Cardiac septum (tissue), 1 donor: ENCODE data around the gene AKR1C2. TPM values are rescaled to one million over a fixed set of nuclear protein-coding genes. Genes with fewer than 3 reads are reported as not detected.
"Not testable (repeated sequence)": the region's sequence is repeated elsewhere in the genome, so short reads cannot be mapped to it uniquely, and the experiment has no call there.

Experiments used
- DNase-seq: peaks from one replicate; pipeline ENCODE4 v3.0.0-alpha.2; 2020; ENCODE audit warnings: low spot score
- intact Hi-C: fragments of 100-400 bp; cut with DNase I; formaldehyde crosslinking; loops from one replicate; pipeline ENCODE4 v1.14.0; 2022
- total RNA-seq: library from RNA; stranded (reverse); fragmentation: NEBNext Ultra II Directional; extraction: Animal tissue kit (Norgen Biotek cat#: 25700); gene quantifications from one replicate; pipeline ENCODE4 v1.2.1, GENCODE V29; 2021
- donor health status: DM: no; HTN: no; CAD: no.

Gene AKR1C2
- total RNA-seq, 1 donor from 2014 or later, result 8.5 TPM

- intact Hi-C loops, result no loop called here
- DNase-seq, result no peak
Observed at GRCh38 chr10:4998671-4999070, 5.0 kb downstream of the AKR1C2 start.

GRCh38 chr10:4994260-4994659, 9.4 kb downstream of the AKR1C2 start:
- intact Hi-C loops, DNase-seq: not testable (repeated sequence)

DNA sequence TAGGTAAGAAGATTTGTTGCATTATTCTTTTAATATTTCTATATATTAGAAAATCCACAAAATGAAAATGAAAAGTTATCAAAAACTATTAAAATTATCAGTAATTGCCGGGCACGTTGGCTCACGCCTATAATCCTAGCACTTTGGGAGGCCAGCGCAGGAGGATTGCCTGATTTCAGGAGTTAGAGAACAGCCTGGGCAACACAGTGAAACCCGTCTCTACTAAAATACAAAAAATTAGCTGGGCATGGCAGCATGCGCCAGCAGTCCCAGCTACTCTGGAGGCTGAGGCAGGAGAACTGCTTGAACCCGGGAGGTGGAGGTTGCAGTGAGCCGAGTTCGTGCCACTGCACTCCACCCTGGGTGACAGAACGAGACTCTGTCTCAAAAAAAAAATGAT, 11.1 kb downstream of the AKR1C2 start:
- intact Hi-C loops, DNase-seq: not testable (repeated sequence)

DNA sequence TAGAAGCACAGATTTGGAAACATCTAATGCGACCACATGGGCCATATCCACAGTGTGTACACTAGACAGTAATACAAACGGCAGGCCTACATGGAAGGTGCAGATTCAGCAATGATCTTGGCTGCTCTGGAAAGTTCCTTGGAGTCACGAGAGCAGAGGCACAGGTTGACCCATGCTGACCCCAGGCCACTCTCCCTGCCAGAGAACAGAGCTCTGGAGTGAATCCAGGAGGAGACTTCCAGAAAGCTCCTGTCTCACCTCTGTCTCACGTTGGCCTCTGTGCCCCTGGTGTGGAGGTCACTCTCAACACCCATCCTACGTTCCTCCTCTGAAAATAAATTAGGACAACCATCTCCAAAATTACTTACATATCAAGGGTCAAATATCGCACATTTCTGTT, 12.2 kb downstream of the AKR1C2 start:
- intact Hi-C loops, DNase-seq: not testable (repeated sequence)

GRCh38 chr10:4990217-4990616, 13.4 kb downstream of the AKR1C2 start:
- intact Hi-C loops, result no loop called here
- DNase-seq, result no peak

GRCh38 chr10:4988000-4988641, 15.5 kb downstream of the AKR1C2 start:
- DNase-seq, intact Hi-C loops: not testable (repeated sequence)

GRCh38 chr10:4984971-4985594, 18.6 kb downstream of the AKR1C2 start:
- intact Hi-C loops, result loop anchor here (5.0 kb wide), 1 partner anchor 133 kb away; no protein-coding TSS in a partner anchor
- DNase-seq, result no peak

GRCh38 chr10:4984223-4984622, 19.4 kb downstream of the AKR1C2 start:
- intact Hi-C loops, result loop anchor here (5.0 kb wide), 1 partner anchor 132 kb away; no protein-coding TSS in a partner anchor
- DNase-seq, result no peak

DNA sequence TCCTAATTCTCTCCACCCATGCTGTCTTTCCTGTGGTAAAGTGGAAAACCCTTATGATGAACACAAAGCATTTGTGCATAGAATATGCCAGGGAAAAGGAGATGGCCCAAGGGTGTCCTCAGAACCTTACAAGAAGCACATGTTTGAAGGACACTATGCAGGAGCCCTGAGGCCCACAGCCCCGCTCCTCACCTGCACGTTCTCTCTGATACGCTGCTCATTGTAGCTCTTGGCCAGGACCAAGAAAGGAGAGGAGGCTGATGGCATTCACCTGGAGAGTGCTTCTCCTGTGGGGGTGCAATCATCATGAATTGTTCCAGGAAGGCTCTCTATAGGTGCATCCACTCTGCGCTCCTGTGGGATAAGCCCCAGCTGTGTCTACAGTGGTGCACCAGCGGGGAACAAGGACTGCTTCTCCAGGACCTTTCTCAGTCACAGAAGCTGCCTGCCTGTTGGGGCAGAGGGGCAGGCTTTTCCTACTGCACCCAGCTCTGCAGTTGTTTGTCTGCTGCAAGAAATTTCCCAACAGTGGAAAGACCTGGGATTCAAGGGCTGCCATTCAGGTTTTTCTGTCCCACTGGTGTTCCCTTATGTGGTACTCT, 19.9 kb downstream of the AKR1C2 start:
- intact Hi-C loops, result loop anchor here (5.0 kb wide), 1 partner anchor 131 kb away; no protein-coding TSS in a partner anchor
- no peak for DNase-seq

GRCh38 chr10:4982764-4983226, 20.9 kb downstream of the AKR1C2 start:
- DNase-seq, result no peak

GRCh38 chr10:4981722-4982471, 21.8 kb downstream of the AKR1C2 start:
- no peak for DNase-seq
- intact Hi-C loops, result loop anchor here (5.0 kb wide), 1 partner anchor 130 kb away; no protein-coding TSS in a partner anchor

More at GRCh38 chr10:4982764-4983226, 20.9 kb downstream of the AKR1C2 start:
- intact Hi-C loops, result loop anchor here (5.0 kb wide), 1 partner anchor 130 kb away; no protein-coding TSS in a partner anchor

GRCh38 chr10:4980793-4981192, 22.9 kb downstream of the AKR1C2 start:
- intact Hi-C loops, result loop anchor here (5.0 kb wide), 1 partner anchor 128 kb away; no protein-coding TSS in a partner anchor

DNA sequence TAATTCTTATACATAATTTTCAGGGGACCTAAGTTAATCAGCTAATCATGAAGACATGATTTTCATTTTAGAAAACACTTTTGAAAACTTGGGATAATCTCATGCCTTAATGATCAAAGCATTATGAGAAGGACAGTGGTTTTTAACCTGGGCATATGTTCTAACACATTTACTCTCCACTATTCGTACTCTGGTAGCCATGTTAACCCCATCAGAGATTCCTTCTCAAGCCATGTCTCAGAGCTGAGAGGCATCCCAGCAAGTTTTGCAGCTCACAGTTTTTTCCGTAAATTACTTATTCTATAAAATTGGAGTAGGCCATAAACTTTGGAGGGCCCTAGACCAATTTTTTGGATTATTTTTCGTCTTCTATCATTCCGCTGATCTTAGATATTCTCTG, 24.8 kb downstream of the AKR1C2 start:
- intact Hi-C loops, result no loop called here
- DNase-seq, result no peak

More at GRCh38 chr10:4980793-4981192, 22.9 kb downstream of the AKR1C2 start:
- DNase-seq, result no peak

DNA sequence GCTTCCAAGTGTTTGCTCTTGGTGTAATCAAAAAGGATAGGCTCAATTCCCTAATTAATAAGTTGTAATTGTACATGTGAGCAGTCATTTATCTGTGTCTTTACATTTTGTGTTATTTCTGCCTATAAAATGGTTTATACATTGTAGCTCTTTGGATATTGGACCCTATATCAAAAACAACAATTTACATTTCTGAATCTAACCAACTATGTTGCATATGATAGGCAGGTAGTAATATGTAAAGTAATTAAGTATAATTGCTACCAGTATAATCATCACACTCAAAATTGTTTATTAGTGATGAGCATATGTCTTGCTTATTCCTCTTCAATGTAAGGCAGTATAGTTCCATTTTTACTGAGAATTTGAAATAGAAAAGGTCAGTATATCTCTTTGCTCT, 26.6 kb downstream of the AKR1C2 start:
- intact Hi-C loops, result no loop called here
- no peak for DNase-seq

DNA sequence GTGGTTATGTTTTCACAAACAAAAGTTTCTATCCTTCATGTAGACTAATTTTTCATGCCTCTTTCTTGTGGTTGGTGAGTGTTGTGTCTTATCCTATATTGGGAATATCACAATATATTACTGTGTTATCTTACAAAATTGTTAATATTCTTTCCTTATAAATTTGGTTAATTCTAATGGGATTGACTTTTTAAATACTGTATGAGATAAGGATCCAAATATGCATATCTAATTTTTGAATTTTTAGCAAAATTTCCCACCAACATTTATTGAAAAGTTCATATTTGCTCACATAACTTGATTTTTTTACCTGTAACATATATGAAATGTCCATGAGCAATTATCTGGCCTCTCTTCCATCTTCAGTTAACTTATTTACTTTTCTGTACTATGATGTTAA, 29.3 kb downstream of the AKR1C2 start:
- intact Hi-C loops, DNase-seq: not testable (repeated sequence)

- DNase-seq, intact Hi-C loops: not testable (repeated sequence)
Observed at GRCh38 chr10:4973294-4973693, 30.4 kb downstream of the AKR1C2 start.

- DNase-seq, intact Hi-C loops: not testable (repeated sequence)
Observed at GRCh38 chr10:4972369-4973142, 31.1 kb downstream of the AKR1C2 start.

GRCh38 chr10:4970362-4970761, 33.3 kb downstream of the AKR1C2 start:
- DNase-seq, intact Hi-C loops: not testable (repeated sequence)

- intact Hi-C loops, DNase-seq: not testable (repeated sequence)
Observed at GRCh38 chr10:4969289-4969688, 34.4 kb downstream of the AKR1C2 start.
